Measurements from ENCODE around the gene DTWD1. TPM values are rescaled to one million over a fixed set of nuclear protein-coding genes. Genes with fewer than 3 reads are reported as not detected.
A peak's percentile ranks its signal among the peaks of the same experiment; 100 is the strongest.
"Not testable (repeated sequence)": the region's sequence is repeated elsewhere in the genome, so short reads cannot be mapped to it uniquely, and the experiment has no call there.

Gene DTWD1
- total and polyA plus RNA-seq, 2 of the 4 experiments (the other 2 are of a cell fraction): 19.9 to 20.1 TPM

DNA sequence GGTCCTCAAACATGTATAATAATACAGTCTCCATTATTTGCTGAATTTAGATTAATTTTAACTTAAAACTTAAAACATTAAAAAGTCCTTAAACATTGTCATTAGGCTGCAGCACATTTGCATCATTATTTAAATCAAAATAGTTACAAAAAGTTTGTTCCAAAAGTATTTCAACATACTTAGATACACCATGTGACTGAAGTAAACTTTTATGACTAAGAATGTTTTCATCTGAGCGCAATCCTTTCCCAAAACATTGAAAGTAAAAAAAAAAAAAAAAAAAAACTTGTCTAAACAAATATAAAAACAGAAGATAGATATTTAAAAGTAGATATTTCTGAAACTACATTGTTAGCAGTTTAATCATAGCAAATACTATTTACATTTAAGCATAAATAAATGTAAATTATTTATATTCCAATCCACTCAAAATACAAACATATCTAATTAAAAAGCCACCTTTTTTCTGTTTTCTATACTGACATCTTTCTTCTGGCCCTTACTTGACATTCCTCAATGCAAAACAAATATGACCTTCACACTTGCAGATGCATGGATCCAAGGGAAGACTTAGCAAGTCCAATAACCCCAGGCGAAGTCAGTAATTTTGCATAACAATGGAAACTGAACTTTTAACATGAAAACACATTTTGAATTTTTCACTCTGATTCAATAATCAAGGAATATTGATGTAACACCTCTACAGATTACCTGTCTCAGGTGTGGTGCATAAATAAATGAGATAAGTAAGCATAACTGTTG lies 10.5 kb upstream of the DTWD1 start:
- Histone ChIP-seq H3K9me1 (ENCODE audit: insufficient read depth, low read length) (no peaks in the 10 kb centered on the region), H4K20me1 (ENCODE audit: insufficient read depth, low read length) (no peaks in the 10 kb centered on the region), H3K27me3 (ENCODE audit: control insufficient read depth, insufficient read depth, low read length) (no peaks in the 10 kb centered on the region), H4K8ac (ENCODE audit: low read depth in 2 of 2, low read length in 2 of 2) (no peak overlapping the region), H3K18ac (ENCODE audit: low read depth, low read length) (no peak overlapping the region), H2BK15ac (ENCODE audit: low read depth, low read length) (no peak overlapping the region), H3K4me2 (ENCODE audit: low read depth, low read length) (no peak overlapping the region), H4K91ac (ENCODE audit: insufficient read depth, low read depth, low read length) (no peak overlapping the region), H3K4me3 (ENCODE audit: insufficient read depth, low read depth, low read length) (no peak overlapping the region), H3K23ac (ENCODE audit: low read depth, low read length) (no peak overlapping the region), H2AK5ac (ENCODE audit: low read depth, low read length) (no peak overlapping the region), H3K27ac (ENCODE audit: insufficient read depth, low read length) (no peak overlapping the region), H3K56ac (ENCODE audit: extremely low read depth, insufficient read depth, low read length) (no peak overlapping the region), H2AFZ (replicated peaks; ENCODE audit: low read length, poor library complexity) (no peak overlapping the region), H3K4me1 (ENCODE audit: control insufficient read depth, insufficient read depth, low read length) (no peaks in the 10 kb centered on the region; the same call in 1 of the 2 replicates), H4K5ac (ENCODE audit: low read depth, low read length) (no peak overlapping the region), H2AK9ac (replicated peaks; ENCODE audit: low read depth, low read length, poor library complexity) (no peak overlapping the region), H3K9me3 (ENCODE audit: control insufficient read depth, insufficient read depth, low read length) (peaks cover 12% of the 10 kb centered on the region), H2BK120ac (ENCODE audit: low read depth, low read length) (no peak overlapping the region), H3K14ac (replicated peaks; ENCODE audit: low read depth, low read length) (no peak overlapping the region), H3K79me1 (ENCODE audit: low read depth in 1 of 2, low read length in 2 of 2) (no peaks in the 10 kb centered on the region), H2BK5ac (ENCODE audit: low read depth, low read length, poor library complexity, severe bottlenecking) (no peak overlapping the region), H3K9ac (ENCODE audit: low read depth, low read length) (no peak overlapping the region), H3K36me3 (ENCODE audit: control insufficient read depth, insufficient read depth, low read length) (no peaks in the 10 kb centered on the region), H2BK20ac (ENCODE audit: low read depth, low read length) (no peak overlapping the region), H3K4ac (ENCODE audit: low read depth, low read length) (no peak overlapping the region)
- dilution Hi-C loops (cut with HindIII; ENCODE audit: low sequenced_read_pairs, unreplicated experiment) (no loop called here), in situ Hi-C loops (cut with MboI; ENCODE audit: low sequenced_read_pairs) (loop anchor here (25.0 kb wide), 1 partner anchor 373 kb away; no protein-coding TSS in a partner anchor), intact Hi-C loops (cut with micrococcal nuclease) (no loop called here)
- BruUV-seq (replicated peaks): no TSS peak
- ATAC-seq (ENCODE audit: low read depth) (no peak), DNase-seq (no peak)
- ChIA-PET CTCF (no interaction called here), POLR2A (ENCODE audit: unreplicated experiment) (no interaction called here)
- TF ChIP-seq, protein P1, sequence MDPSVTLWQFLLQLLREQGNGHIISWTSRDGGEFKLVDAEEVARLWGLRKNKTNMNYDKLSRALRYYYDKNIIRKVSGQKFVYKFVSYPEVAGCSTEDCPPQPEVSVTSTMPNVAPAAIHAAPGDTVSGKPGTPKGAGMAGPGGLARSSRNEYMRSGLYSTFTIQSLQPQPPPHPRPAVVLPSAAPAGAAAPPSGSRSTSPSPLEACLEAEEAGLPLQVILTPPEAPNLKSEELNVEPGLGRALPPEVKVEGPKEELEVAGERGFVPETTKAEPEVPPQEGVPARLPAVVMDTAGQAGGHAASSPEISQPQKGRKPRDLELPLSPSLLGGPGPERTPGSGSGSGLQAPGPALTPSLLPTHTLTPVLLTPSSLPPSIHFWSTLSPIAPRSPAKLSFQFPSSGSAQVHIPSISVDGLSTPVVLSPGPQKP (IDR thresholded peaks at IDR 0.05; ENCODE audit: borderline replicate concordance, low read depth, low read length): no peak
- TF ChIP-seq CEBPB (IDR thresholded peaks at IDR 0.05; ENCODE audit: low read depth, low read length) (0 out of 2 replicates have a peak, but pooled peaks have one; percentile 31), CHD1 (IDR thresholded peaks at IDR 0.05; ENCODE audit: low read depth, low read length) (no peak)
- TF ChIP-seq, protein P2, sequence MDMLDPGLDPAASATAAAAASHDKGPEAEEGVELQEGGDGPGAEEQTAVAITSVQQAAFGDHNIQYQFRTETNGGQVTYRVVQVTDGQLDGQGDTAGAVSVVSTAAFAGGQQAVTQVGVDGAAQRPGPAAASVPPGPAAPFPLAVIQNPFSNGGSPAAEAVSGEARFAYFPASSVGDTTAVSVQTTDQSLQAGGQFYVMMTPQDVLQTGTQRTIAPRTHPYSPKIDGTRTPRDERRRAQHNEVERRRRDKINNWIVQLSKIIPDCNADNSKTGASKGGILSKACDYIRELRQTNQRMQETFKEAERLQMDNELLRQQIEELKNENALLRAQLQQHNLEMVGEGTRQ (IDR thresholded peaks at IDR 0.05; ENCODE audit: low read depth, low read length): peak; percentile 34; the same call in 1 of the 2 replicates
- WGBS, 2 experiments (ENCODE audit: extremely low coverage in 2 of 2, insufficient read length in 1 of 2): no CpG with 5 or more reads among the region's 2 CpGs

DNA sequence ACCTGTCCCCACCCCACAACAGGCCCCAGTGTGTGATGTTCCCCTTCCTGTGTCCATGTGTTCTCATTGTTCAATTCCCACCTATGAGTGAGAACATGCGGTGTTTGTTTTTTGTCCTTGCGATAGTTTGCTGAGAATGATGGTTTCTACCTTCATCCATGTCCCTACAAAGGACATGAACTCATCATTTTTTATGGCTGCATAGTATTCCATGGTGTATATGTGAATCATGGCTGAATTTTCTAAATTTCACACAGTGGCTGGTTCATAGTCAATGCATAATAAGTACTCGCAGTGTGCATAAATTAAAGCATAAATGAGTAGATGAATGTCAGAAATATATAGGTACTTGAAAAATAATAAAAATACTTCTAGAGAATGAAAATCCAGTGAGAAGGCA lies 8.6 kb upstream of the DTWD1 start:
- H3K4me1 ChIP-seq (ENCODE audit: control insufficient read depth, insufficient read depth, low read length); H3K18ac ChIP-seq (ENCODE audit: low read depth, low read length); H3K23ac ChIP-seq (ENCODE audit: low read depth, low read length); H3K4me2 ChIP-seq (ENCODE audit: low read depth, low read length); H2AK9ac ChIP-seq (replicated peaks; ENCODE audit: low read depth, low read length, poor library complexity); H4K8ac ChIP-seq (ENCODE audit: low read depth in 2 of 2, low read length in 2 of 2); dilution Hi-C loops (cut with HindIII; ENCODE audit: low sequenced_read_pairs, unreplicated experiment); H3K79me1 ChIP-seq (ENCODE audit: low read depth in 1 of 2, low read length in 2 of 2); H4K20me1 ChIP-seq (ENCODE audit: insufficient read depth, low read length); H3K56ac ChIP-seq (ENCODE audit: extremely low read depth, insufficient read depth, low read length); intact Hi-C loops (cut with micrococcal nuclease); H3K36me3 ChIP-seq (ENCODE audit: control insufficient read depth, insufficient read depth, low read length); H3K9me1 ChIP-seq (ENCODE audit: insufficient read depth, low read length); POLR2A ChIA-PET (ENCODE audit: unreplicated experiment); H3K4me3 ChIP-seq (ENCODE audit: insufficient read depth, low read depth, low read length); H2BK5ac ChIP-seq (ENCODE audit: low read depth, low read length, poor library complexity, severe bottlenecking); H2BK20ac ChIP-seq (ENCODE audit: low read depth, low read length); H2BK15ac ChIP-seq (ENCODE audit: low read depth, low read length); DNase-seq; H3K9ac ChIP-seq (ENCODE audit: low read depth, low read length); CTCF ChIA-PET; H2BK120ac ChIP-seq (ENCODE audit: low read depth, low read length); ATAC-seq (ENCODE audit: low read depth); H3K4ac ChIP-seq (ENCODE audit: low read depth, low read length); H4K91ac ChIP-seq (ENCODE audit: insufficient read depth, low read depth, low read length); H2AFZ ChIP-seq (replicated peaks; ENCODE audit: low read length, poor library complexity); H3K27me3 ChIP-seq (ENCODE audit: control insufficient read depth, insufficient read depth, low read length); H3K14ac ChIP-seq (replicated peaks; ENCODE audit: low read depth, low read length); H3K27ac ChIP-seq (ENCODE audit: insufficient read depth, low read length); BruUV-seq (replicated peaks); H4K5ac ChIP-seq (ENCODE audit: low read depth, low read length); H2AK5ac ChIP-seq (ENCODE audit: low read depth, low read length): not testable (repeated sequence)
- peaks cover 12% of the 10 kb centered on the region for H3K9me3 ChIP-seq (ENCODE audit: control insufficient read depth, insufficient read depth, low read length)
- WGBS, 2 experiments (ENCODE audit: extremely low coverage in 2 of 2, insufficient read length in 1 of 2): no CpG with 5 or more reads among the region's 3 CpGs
- in situ Hi-C loops (cut with MboI; ENCODE audit: low sequenced_read_pairs): loop anchor here (25.0 kb wide), 1 partner anchor 375 kb away; no protein-coding TSS in a partner anchor
